ENCODE measurements around the gene PHLDA1.

DNA sequence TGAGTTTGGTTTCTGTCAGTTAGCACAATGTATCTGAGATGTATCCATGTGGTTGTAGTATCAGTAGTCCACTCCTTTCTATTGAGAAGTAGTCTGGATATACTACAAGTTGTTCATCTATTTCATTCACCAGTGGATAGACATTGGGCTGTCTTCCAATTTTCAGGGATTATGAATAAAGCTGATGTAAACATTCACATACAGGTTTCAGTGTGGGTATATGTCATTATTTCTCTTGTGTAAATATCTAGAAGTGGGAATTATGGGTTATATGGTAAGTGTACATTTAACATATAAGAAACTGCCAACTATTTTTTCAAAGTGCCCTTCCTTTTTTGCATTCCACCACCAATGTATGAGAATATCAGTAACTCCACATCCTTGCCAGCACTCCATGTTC lies 35.9 kb downstream of the PHLDA1 start:
- TF ChIP-seq POLR2A (IDR thresholded peaks at IDR 0.05) (no peak), CTCF (IDR thresholded peaks at IDR 0.05) (no peak)

Data from thyroid gland (tissue), 4 donors.